Dermis lymphatic vessel endothelial cell (primary cell): ENCODE results near the gene POLR3F. TPM values are rescaled to one million over a fixed set of nuclear protein-coding genes. Genes with fewer than 3 reads are reported as not detected.

Experiments used
- total RNA-seq: library from RNA; depleted of rRNA; stranded (reverse); fragments of >200 nt; gene quantifications from 2 replicates; pipeline ENCODE4 v1.2.1, GENCODE V29; 2014

POLR3F gene, protein sequence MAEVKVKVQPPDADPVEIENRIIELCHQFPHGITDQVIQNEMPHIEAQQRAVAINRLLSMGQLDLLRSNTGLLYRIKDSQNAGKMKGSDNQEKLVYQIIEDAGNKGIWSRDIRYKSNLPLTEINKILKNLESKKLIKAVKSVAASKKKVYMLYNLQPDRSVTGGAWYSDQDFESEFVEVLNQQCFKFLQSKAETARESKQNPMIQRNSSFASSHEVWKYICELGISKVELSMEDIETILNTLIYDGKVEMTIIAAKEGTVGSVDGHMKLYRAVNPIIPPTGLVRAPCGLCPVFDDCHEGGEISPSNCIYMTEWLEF
- total RNA-seq = 12.9 and 20.4 TPM in 2 replicates

DNA sequence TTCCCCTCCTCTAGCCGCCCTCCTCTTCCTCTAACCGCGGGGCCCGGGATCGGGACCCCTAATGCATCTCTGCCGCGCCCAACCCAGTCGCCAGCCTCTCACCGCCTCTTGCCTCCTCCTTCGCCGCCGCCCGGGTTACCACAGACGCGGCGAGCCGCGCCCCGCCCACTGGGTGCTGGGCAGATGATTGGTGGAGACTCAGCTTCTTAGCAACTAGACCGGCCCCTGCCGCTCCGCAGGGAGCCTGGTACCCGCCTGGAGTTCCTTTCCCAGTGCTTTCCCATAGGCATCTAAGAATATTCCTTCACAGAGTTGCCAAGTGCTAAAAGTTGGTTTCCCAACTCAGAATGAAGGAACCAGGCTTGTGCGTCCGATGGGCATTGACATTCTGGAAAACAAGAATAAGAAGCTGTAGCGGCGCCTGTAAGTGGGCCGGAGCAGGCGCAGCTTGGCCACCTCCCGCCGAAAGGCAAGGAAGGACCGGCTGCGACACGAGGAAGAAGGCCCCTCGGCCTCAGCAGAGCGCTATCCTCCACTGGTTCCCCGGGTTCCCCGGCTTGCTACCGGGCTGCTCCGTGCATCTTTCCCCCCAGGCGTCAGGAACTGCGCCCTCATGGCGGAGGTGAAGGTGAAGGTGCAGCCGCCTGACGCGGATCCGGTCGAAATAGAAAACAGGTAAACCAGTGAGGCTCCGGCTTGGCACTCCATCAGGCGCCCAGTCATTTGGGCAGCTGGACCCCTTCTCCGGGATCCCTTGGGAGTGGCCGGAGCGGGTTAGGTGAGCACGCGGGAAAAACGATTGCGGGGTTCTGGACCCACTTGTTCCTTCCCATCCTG lies at the start of gene POLR3F, which contains the start of gene DZANK1:
TSS of gene POLR3F (plus strand) at position 497 of the 837 bp plus-strand sequence. CDS start at position 614, 117 bp downstream.
TSS of gene DZANK1 (minus strand) at position 137 of the 837 bp plus-strand sequence. CDS start 1,672 bp downstream, outside the sequence.

DNA sequence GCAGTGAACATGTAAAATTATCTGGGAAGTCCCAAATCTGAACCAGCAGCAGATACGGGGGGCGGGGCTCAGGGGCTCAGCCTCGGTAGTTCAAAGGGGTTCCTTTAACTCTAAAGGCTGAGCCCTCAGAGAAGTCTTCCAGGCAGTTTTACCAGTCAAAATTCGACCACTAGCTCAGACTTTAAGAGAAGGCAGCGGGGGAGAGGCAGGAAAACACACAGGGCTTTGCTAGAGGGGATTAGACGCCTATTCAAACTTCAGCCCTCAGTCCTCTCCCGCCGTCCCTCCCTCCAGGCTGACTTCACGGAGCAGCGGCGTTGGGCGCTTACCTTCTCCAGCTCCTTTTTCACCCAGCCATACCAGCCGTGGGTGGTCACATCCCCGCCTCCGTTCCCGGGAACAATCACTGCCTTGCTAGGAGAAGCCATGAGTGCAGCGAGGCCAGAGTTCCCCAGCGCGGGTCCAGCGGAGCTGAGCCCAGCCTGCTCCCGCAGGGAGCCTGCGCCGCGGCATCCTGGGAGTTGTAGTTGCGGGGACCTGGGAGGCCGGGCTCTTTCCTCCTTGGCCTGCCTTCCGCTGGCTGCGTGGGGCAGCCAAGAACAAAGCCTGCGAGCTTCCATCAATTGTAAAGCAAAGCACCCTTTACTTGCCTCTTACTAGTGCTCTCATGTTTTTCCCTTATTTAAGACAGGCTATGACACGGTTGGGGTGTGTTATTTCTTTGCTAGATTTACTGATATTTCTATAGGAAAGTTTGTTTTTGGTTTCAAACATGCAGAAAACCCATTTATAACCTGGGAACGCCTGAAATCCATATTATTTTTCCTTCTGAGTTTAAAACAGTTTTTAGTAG lies 29.8 kb downstream of the POLR3F start, which contains the start of gene RBBP9:
TSS of gene RBBP9 (minus strand) at position 486 of the 853 bp plus-strand sequence. CDS start at position 428, 58 bp downstream.

DNA sequence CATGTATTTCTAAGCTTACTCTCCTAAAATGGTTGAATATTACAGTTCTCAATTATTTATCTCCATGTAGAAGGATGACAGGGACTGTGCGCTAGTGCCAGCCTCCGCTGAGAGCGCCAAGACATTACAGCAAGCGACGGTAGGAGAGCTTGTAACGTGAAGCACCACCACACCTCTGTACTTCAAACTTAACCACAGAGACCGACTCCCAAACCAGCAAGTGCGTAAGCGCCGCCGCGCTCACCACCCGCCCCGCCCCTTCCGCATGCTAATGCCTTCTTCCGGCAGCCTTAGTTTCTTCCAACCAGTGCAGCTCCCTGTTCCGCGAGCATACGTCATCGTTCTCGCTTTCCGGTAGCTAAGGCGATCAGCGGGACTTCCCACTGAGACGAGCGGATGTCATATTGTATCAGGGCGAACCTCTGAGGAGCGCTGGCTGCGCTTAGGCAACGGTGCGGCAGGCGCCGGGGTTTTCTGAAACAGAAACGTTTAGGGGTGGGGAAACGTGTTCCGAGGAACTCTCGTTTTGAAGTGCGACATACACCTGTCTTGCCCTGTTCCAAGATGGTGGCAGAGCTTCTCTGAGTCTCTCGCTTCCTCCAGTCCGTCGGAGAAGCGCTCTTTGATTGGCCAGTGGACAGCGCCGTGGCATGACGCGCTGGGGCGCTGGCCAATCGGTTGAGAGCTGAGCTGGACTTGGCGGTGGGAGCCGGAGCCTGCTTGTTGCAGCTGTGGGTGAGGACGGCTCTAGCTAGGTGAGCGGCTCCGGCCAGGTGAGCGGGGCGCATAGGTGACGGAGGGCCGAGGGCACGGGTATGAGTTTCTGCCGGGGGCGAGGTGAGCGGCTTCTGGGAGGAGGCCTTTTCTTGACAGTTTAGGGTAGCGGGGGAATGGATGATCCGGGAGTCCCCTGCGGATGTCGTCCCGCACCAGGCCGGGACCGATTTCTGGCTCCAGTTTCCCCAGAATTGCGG lies 40.3 kb downstream of the POLR3F start, which contains the start of gene SEC23B:
TSS of gene SEC23B (plus strand) at position 723 of the 974 bp plus-strand sequence. CDS start 2,896 bp downstream, outside the sequence.

Other genes starting within 250 kb of the POLR3F start
- 14.5 and 17.2 TPM in 2 replicates for gene ZNF133, start 178.9 kb upstream of the POLR3F start, total RNA-seq
- gene DZANK1, start 360 bp upstream of the POLR3F start, total RNA-seq = 0.33 and 0.43 TPM in 2 replicates
- 11.8 and 13.2 TPM in 2 replicates for gene RBBP9, start 29.8 kb downstream of the POLR3F start, total RNA-seq
- gene SEC23B, start 40.5 kb downstream of the POLR3F start, total RNA-seq = 33.3 and 37.4 TPM in 2 replicates
- gene SMIM26, start 100.0 kb downstream of the POLR3F start, total RNA-seq = 85.3 and 164 TPM in 2 replicates
- 59.1 and 69.1 TPM in 2 replicates for gene DTD1, start 120.7 kb downstream of the POLR3F start, total RNA-seq